ENCODE measurements around the gene ABCC1. TPM values are rescaled to one million over a fixed set of nuclear protein-coding genes. Genes with fewer than 3 reads are reported as not detected.

The ABCC1 gene
- total and polyA plus RNA-seq, 2 of the 4 experiments (the other 2 are of a cell fraction), result 39.4 to 66.0 TPM

GRCh38 chr16:16082255-16082654 is 132.8 kb downstream of the ABCC1 start:
- no peak overlapping the region for H2BK20ac ChIP-seq (ENCODE audit: low read depth, low read length)
- no peak overlapping the region for H3K4me2 ChIP-seq (ENCODE audit: low read depth, low read length)
- in situ Hi-C loops (cut with MboI; ENCODE audit: low sequenced_read_pairs) (no loop called here), dilution Hi-C loops (cut with HindIII; ENCODE audit: low sequenced_read_pairs, unreplicated experiment) (no loop called here), intact Hi-C loops (cut with micrococcal nuclease) (no loop called here)
- POLR2A ChIA-PET (ENCODE audit: unreplicated experiment), result no interaction called here
- H3K79me1 ChIP-seq (ENCODE audit: low read depth in 1 of 2, low read length in 2 of 2), result peaks cover 27 to 77% of the 10 kb centered on the region in 2 experiments
- H3K9ac ChIP-seq (ENCODE audit: low read depth, low read length), result no peak overlapping the region
- DNase-seq (no peak), ATAC-seq (ENCODE audit: low read depth) (no peak)
- H3K4me1 ChIP-seq (ENCODE audit: control insufficient read depth, insufficient read depth, low read length), result peaks cover 6% of the 10 kb centered on the region
- 0 out of 2 replicates have a peak overlapping the region, but pooled peaks have one; percentile 7 for H2AK5ac ChIP-seq (ENCODE audit: low read depth, low read length)
- no peak for TF ChIP-seq POLR2A (IDR thresholded peaks at IDR 0.05; ENCODE audit: low read depth, low read length)
- no peak for TF ChIP-seq RCOR1 (IDR thresholded peaks at IDR 0.05; ENCODE audit: insufficient replicate concordance, low read length)
- TF ChIP-seq MAFK (IDR thresholded peaks at IDR 0.05; ENCODE audit: low read depth, low read length), result peak; percentile 21; the same call in 1 of the 2 replicates
- no peak overlapping the region for H2BK120ac ChIP-seq (ENCODE audit: low read depth, low read length)
- H4K91ac ChIP-seq (ENCODE audit: insufficient read depth, low read depth, low read length), result no peak overlapping the region
- no peak overlapping the region for H3K23ac ChIP-seq (ENCODE audit: low read depth, low read length)
- no peak overlapping the region for H4K8ac ChIP-seq (ENCODE audit: low read depth in 2 of 2, low read length in 2 of 2)
- no peak overlapping the region for H2AK9ac ChIP-seq (replicated peaks; ENCODE audit: low read depth, low read length, poor library complexity)
- no peak overlapping the region for H2AFZ ChIP-seq (replicated peaks; ENCODE audit: low read length, poor library complexity)
- no peak overlapping the region for H2BK15ac ChIP-seq (ENCODE audit: low read depth, low read length)
- peaks cover 27% of the 10 kb centered on the region; the same call in 1 of the 2 replicates for H4K20me1 ChIP-seq (ENCODE audit: insufficient read depth, low read length)
- peaks cover 87% of the 10 kb centered on the region for H3K36me3 ChIP-seq (ENCODE audit: control insufficient read depth, insufficient read depth, low read length)
- no peak overlapping the region for H3K56ac ChIP-seq (ENCODE audit: extremely low read depth, insufficient read depth, low read length)
- H3K18ac ChIP-seq (ENCODE audit: low read depth, low read length), result no peak overlapping the region
- peaks cover 12% of the 10 kb centered on the region for H3K9me3 ChIP-seq (ENCODE audit: control insufficient read depth, insufficient read depth, low read length)
- CTCF ChIA-PET, result no interaction called here
- H3K27ac ChIP-seq (ENCODE audit: insufficient read depth, low read length), result no peak overlapping the region
- H3K14ac ChIP-seq (replicated peaks; ENCODE audit: low read depth, low read length), result no peak overlapping the region
- no peaks in the 10 kb centered on the region for H3K27me3 ChIP-seq (ENCODE audit: control insufficient read depth, insufficient read depth, low read length)
- no peak overlapping the region; the same call in 1 of the 2 replicates for H4K5ac ChIP-seq (ENCODE audit: low read depth, low read length)
- H3K4ac ChIP-seq (ENCODE audit: low read depth, low read length), result no peak overlapping the region
- BruUV-seq (replicated peaks), result no TSS peak
- H3K9me1 ChIP-seq (ENCODE audit: insufficient read depth, low read length), result peaks cover 13% of the 10 kb centered on the region
- H3K4me3 ChIP-seq (ENCODE audit: insufficient read depth, low read depth, low read length), result no peak overlapping the region
- no peak overlapping the region for H2BK5ac ChIP-seq (ENCODE audit: low read depth, low read length, poor library complexity, severe bottlenecking)
- no CpG with 5 or more reads among the region's 2 CpGs for WGBS, 2 experiments (ENCODE audit: extremely low coverage in 2 of 2, insufficient read length in 1 of 2)

All from IMR-90 (cell line).